ENCODE measurements around the gene RNF121.
"Not testable (repeated sequence)": the region's sequence is repeated elsewhere in the genome, so short reads cannot be mapped to it uniquely, and the experiment has no call there.

Gene RNF121

GRCh38 chr11:71928737-71929443 is at the start of gene RNF121:
RNF121 (plus strand) TSS chr11:71929046; CDS start chr11:71929062, 16 bp downstream.
- Mint-ChIP-seq H3K4me3 (peak within 1 kb of the TSS; percentile 99), H3K36me3 (peaks cover 37% of the 10 kb centered on the region), H3K9me3 (no peaks in the 10 kb centered on the region), H3K27ac (peak within 1 kb of the TSS; percentile 100), H3K4me1 (peaks cover 57% of the 10 kb centered on the region)
- DNase-seq (ENCODE audit: low spot score in 2 of 2) (peak; percentile 91 to 99), ATAC-seq (peak; percentile 95)

DNA sequence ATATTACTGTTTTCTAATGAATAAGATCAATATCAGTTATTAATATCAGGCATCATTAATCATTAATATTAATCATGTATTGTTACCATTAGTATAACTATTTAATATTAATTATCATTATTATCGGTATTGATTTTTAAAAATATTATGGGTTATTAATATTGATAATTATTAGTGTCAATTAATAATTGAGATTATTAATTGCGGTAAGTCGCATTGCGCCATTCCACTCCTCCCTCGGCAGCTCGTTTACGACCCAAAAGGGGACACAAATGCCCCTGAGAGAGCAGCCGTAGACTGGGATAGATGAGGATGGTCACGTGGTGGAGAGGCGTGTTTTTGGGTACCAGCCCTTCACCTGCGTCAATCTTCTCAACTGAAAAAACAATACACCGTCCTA is 43.0 kb upstream of the RNF121 start:
- H3K4me1 Mint-ChIP-seq; ATAC-seq; H3K9me3 Mint-ChIP-seq; DNase-seq (ENCODE audit: low spot score in 2 of 2); H3K27ac Mint-ChIP-seq; H3K4me3 Mint-ChIP-seq: not testable (repeated sequence)
- H3K36me3 Mint-ChIP-seq = peaks cover 12% of the 10 kb centered on the region

GRCh38 chr11:71888335-71889010 is 40.4 kb upstream of the RNF121 start:
- DNase-seq (ENCODE audit: low spot score in 2 of 2); H3K27ac Mint-ChIP-seq; H3K36me3 Mint-ChIP-seq; H3K9me3 Mint-ChIP-seq; H3K4me1 Mint-ChIP-seq; ATAC-seq; H3K4me3 Mint-ChIP-seq: not testable (repeated sequence)

DNA sequence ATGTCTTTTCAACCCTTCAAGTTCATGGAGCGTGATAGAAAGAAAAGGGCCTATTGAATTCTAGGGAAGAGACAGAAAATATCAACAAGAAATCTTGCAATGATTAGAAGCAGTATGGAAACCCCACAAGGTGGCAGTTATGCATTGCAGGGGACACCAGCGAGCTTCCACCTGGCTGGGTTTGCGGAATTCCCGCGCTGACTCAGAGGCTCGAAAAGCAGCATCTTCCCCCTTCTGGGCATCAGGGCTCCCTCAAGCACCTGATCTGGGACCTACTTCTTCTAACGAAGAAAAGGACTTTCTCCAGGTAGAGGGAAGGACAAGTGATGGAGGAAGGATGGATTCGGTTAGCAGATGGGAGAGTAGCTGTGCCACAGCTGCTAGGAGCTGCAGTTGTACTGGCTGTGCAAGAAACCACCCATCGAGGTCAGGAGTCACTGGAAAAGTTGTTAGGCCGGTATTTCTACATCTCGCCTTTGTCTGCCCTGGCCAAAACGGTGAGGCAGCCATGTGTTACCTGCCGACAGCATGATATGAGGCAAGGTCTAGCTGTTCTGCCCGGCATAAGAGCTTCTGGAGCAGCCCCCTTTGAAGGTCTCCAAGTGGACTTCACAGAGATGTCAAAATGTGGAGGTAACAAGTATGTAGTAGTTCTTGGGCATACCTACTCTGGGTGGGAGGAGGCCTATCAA is 39.5 kb upstream of the RNF121 start:
- DNase-seq (ENCODE audit: low spot score in 2 of 2); H3K4me1 Mint-ChIP-seq; H3K27ac Mint-ChIP-seq; H3K4me3 Mint-ChIP-seq; H3K9me3 Mint-ChIP-seq; ATAC-seq; H3K36me3 Mint-ChIP-seq: not testable (repeated sequence)

GRCh38 chr11:71895961-71896360 is 32.9 kb upstream of the RNF121 start:
- no peak overlapping the region for H3K27ac Mint-ChIP-seq
- no peak overlapping the region for H3K4me3 Mint-ChIP-seq

DNA sequence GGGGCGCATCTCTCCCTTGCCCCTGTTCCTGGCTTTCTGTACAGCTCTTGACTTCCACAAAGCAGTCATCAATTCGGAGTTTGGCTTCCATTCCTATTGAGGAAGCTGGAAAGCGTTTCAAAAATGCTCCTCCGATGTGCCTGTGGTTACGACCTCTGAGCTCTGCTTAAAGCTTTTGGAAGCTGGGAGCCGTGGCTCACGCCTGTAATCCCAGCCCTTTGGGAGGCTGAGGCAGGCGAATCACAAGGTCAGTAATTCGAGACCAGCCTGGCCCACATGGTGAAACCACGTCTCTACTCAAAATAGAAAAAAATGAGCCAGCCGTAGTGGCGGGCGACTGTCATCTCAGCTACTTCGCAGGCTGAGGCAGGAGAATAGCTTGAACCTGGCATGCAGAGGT is 27.7 kb upstream of the RNF121 start:
- not testable (repeated sequence) for H3K27ac Mint-ChIP-seq, ATAC-seq

More at GRCh38 chr11:71895961-71896360, 32.9 kb upstream of the RNF121 start:
- Mint-ChIP-seq H3K4me1 (no peaks in the 10 kb centered on the region), H3K9me3 (peaks cover 2% of the 10 kb centered on the region), H3K36me3 (peaks cover 14% of the 10 kb centered on the region)
- ATAC-seq (no peak), DNase-seq (ENCODE audit: low spot score in 2 of 2) (no peak)

GRCh38 chr11:71908218-71908617 is 20.6 kb upstream of the RNF121 start:
- Mint-ChIP-seq H3K4me3 (no peak overlapping the region), H3K4me1 (peaks cover 12% of the 10 kb centered on the region), H3K27ac (no peak overlapping the region), H3K36me3 (peaks cover 30% of the 10 kb centered on the region), H3K9me3 (no peaks in the 10 kb centered on the region)
- DNase-seq (ENCODE audit: low spot score in 2 of 2) = no peak
- ATAC-seq = no peak

More for the DNA sequence above, 27.7 kb upstream of the RNF121 start:
- not testable (repeated sequence) for H3K4me3 Mint-ChIP-seq; H3K4me1 Mint-ChIP-seq; H3K9me3 Mint-ChIP-seq; DNase-seq (ENCODE audit: low spot score in 2 of 2)
- peaks cover 21% of the 10 kb centered on the region for H3K36me3 Mint-ChIP-seq

DNA sequence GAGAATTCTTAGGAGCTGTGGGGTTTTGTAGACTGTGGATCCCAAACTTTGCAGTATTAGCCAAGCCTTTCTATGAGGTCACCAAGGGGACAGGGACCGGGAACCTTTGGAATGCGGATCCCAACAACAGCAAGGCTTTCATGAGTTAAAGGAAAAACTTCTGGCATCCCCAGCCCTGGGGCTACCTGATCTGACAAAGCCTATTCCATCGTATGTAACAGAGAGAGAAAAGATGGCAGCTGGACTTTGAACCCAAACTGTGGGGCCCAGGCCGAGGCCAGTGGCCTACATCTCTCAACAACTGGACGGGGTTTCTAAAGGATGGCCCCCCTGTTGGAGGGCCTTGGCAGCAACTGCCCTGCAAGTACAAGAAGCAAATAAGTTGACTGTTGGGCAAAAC is 18.1 kb upstream of the RNF121 start:
- H3K4me3 Mint-ChIP-seq; ATAC-seq; H3K9me3 Mint-ChIP-seq; DNase-seq (ENCODE audit: low spot score in 2 of 2): not testable (repeated sequence)
- H3K27ac Mint-ChIP-seq = peak overlapping the region; percentile 40
- H3K4me1 Mint-ChIP-seq = peaks cover 19% of the 10 kb centered on the region
- H3K36me3 Mint-ChIP-seq = peaks cover 44% of the 10 kb centered on the region

GRCh38 chr11:71911321-71911985 is 17.4 kb upstream of the RNF121 start:
- not testable (repeated sequence) for H3K4me3 Mint-ChIP-seq, H3K9me3 Mint-ChIP-seq, ATAC-seq
- Mint-ChIP-seq H3K36me3 (peaks cover 50% of the 10 kb centered on the region), H3K4me1 (peaks cover 19% of the 10 kb centered on the region), H3K27ac (peak overlapping the region; percentile 58)
- peak; percentile 35 to 81 for DNase-seq (ENCODE audit: low spot score in 2 of 2)

- H3K4me3 Mint-ChIP-seq; H3K9me3 Mint-ChIP-seq; DNase-seq (ENCODE audit: low spot score in 2 of 2); ATAC-seq: not testable (repeated sequence)
- peak overlapping the region; percentile 58 for H3K27ac Mint-ChIP-seq
- H3K4me1 Mint-ChIP-seq = peaks cover 19% of the 10 kb centered on the region
- H3K36me3 Mint-ChIP-seq = peaks cover 50% of the 10 kb centered on the region
Observed at GRCh38 chr11:71911986-71912340, 16.9 kb upstream of the RNF121 start.

GRCh38 chr11:71913756-71914526 is 14.9 kb upstream of the RNF121 start:
- Mint-ChIP-seq H3K9me3 (no peaks in the 10 kb centered on the region), H3K4me1 (peaks cover 19% of the 10 kb centered on the region), H3K36me3 (peaks cover 55% of the 10 kb centered on the region), H3K27ac (peak overlapping the region; percentile 63), H3K4me3 (no peak overlapping the region)
- no peak for DNase-seq (ENCODE audit: low spot score in 2 of 2)
- ATAC-seq = no peak

- Mint-ChIP-seq H3K27ac (peak overlapping the region; percentile 63), H3K4me1 (peaks cover 19% of the 10 kb centered on the region), H3K9me3 (no peaks in the 10 kb centered on the region), H3K4me3 (no peak overlapping the region), H3K36me3 (peaks cover 55% of the 10 kb centered on the region)
- DNase-seq (ENCODE audit: low spot score in 2 of 2) (no peak), ATAC-seq (peak; percentile 90)
Observed at GRCh38 chr11:71914617-71915189, 14.1 kb upstream of the RNF121 start.

- ATAC-seq = no peak
Observed at GRCh38 chr11:71917646-71918140, 11.2 kb upstream of the RNF121 start.

More at GRCh38 chr11:71917646-71918140, 11.2 kb upstream of the RNF121 start:
- H3K4me1 Mint-ChIP-seq = peaks cover 7% of the 10 kb centered on the region
- H3K27ac Mint-ChIP-seq = no peak overlapping the region
- no peaks in the 10 kb centered on the region for H3K9me3 Mint-ChIP-seq
- DNase-seq (ENCODE audit: low spot score in 2 of 2) = no peak
- H3K36me3 Mint-ChIP-seq = peaks cover 46% of the 10 kb centered on the region
- no peak overlapping the region for H3K4me3 Mint-ChIP-seq
